Liver (tissue), 9 donors: ENCODE results near the gene TMEM214. TPM values are rescaled to one million over a fixed set of nuclear protein-coding genes. Genes with fewer than 3 reads are reported as not detected.

Experiments used
- DNase-seq: peaks from one replicate; pipeline ENCODE4 v3.0.0-alpha.2; 2017; ENCODE audit warnings: low spot score
- H3K27ac ChIP-seq, 2 donors: one replicate each; pipeline ENCODE4 v1.7.0; 2013; ENCODE audit warnings: inconsistent platforms in 2 of 2, low read length in 2 of 2, control low read depth in 1 of 2, low read depth in 1 of 2, mild to moderate bottlenecking in 1 of 2
- H3K27me3 ChIP-seq, 4 donors: one replicate each; pipeline versions ENCODE4 v1.6.1 to v1.7.0; 2013; ENCODE audit warnings: low read length in 3 of 4, inconsistent platforms in 1 of 4, mild to moderate bottlenecking in 1 of 4, moderate library complexity in 1 of 4; ENCODE audit not compliant: control insufficient read depth in 4 of 4, insufficient read depth in 4 of 4
- H3K36me3 ChIP-seq, 4 donors: one replicate each; pipeline versions ENCODE4 v1.6.1 to v1.7.0; 2013; ENCODE audit warnings: low read length in 3 of 4, mild to moderate bottlenecking in 3 of 4, low read depth in 1 of 4, moderate library complexity in 1 of 4; ENCODE audit not compliant: control insufficient read depth in 4 of 4, insufficient read depth in 3 of 4
- H3K4me1 ChIP-seq, 4 donors: one replicate each; pipeline versions ENCODE4 v1.6.1 to v1.7.0; 2013; ENCODE audit warnings: low read length in 3 of 4, mild to moderate bottlenecking in 3 of 4, moderate library complexity in 1 of 4; ENCODE audit not compliant: control insufficient read depth in 4 of 4, insufficient read depth in 4 of 4
- H3K4me3 ChIP-seq, 3 donors: one replicate each; pipeline versions ENCODE4 v1.6.1 to v1.7.0; 2013; ENCODE audit warnings: low read length in 3 of 3, control low read depth in 1 of 3, low read depth in 1 of 3, mild to moderate bottlenecking in 1 of 3
- H3K9ac ChIP-seq, 2 donors: one replicate each; pipeline ENCODE4 v1.7.0; 2013; ENCODE audit warnings: low read length in 2 of 2, mild to moderate bottlenecking in 2 of 2, moderate library complexity in 2 of 2, control low read depth in 1 of 2, low read depth in 1 of 2
- H3K9me3 ChIP-seq, 4 donors: one replicate each; pipeline versions ENCODE4 v1.6.1 to v1.7.0; 2013; ENCODE audit warnings: low read length in 3 of 4; ENCODE audit not compliant: control insufficient read depth in 4 of 4
- EGR1 ChIP-seq, 2 donors: IDR thresholded peaks; 2 replicates each; pipeline ENCODE4 v1.6.1; 2016 to 2018; ENCODE audit warnings: antibody characterized with exemption in 2 of 2, low read depth in 2 of 2
- FOXA1 ChIP-seq: IDR thresholded peaks from 2 replicates; pipeline ENCODE4 v1.6.1; 2016; ENCODE audit warnings: antibody characterized with exemption
- FOXA2 ChIP-seq: IDR thresholded peaks from 2 replicates; pipeline ENCODE4 v1.6.1; 2016; ENCODE audit warnings: antibody characterized with exemption
- GABPA ChIP-seq, 2 donors: IDR thresholded peaks in 1 of 2; conservative IDR thresholded peaks in 1 of 2; 2 replicates each; pipeline ENCODE4 v1.6.1; 2016; ENCODE audit warnings: antibody characterized with exemption in 2 of 2, mild to moderate bottlenecking in 1 of 2, moderate library complexity in 1 of 2
- HNF4A ChIP-seq, 2 donors: conservative IDR thresholded peaks; 2 replicates each; pipeline ENCODE4 v1.6.1; 2016; ENCODE audit warnings: antibody characterized with exemption in 2 of 2, mild to moderate bottlenecking in 2 of 2
- HNF4G ChIP-seq: IDR thresholded peaks from 2 replicates; pipeline ENCODE4 v1.6.1; 2016; ENCODE audit warnings: antibody characterized with exemption
- JUND ChIP-seq, 2 donors: IDR thresholded peaks; 2 replicates each; pipeline ENCODE4 v1.6.1; 2016; ENCODE audit warnings: antibody characterized with exemption in 2 of 2
- NR2F2 ChIP-seq: IDR thresholded peaks from 2 replicates; pipeline ENCODE4 v1.6.1; 2016; ENCODE audit warnings: antibody characterized with exemption
- RAD21 ChIP-seq, 2 donors: IDR thresholded peaks; 2 replicates each; pipeline ENCODE4 v1.6.1; 2016; ENCODE audit warnings: antibody characterized with exemption in 2 of 2, mild to moderate bottlenecking in 2 of 2
- RXRA ChIP-seq, 2 donors: IDR thresholded peaks; 2 replicates each; pipeline ENCODE4 v1.6.1; 2017 to 2018; ENCODE audit warnings: antibody characterized with exemption in 2 of 2, mild to moderate bottlenecking in 1 of 2
- SP1 ChIP-seq: IDR thresholded peaks from 2 replicates; pipeline ENCODE4 v1.6.1; 2018; ENCODE audit warnings: antibody characterized with exemption, mild to moderate bottlenecking
- TAF1 ChIP-seq: conservative IDR thresholded peaks from 2 replicates; pipeline ENCODE4 v1.6.1; 2016; ENCODE audit warnings: antibody characterized with exemption, mild to moderate bottlenecking
- YY1 ChIP-seq: IDR thresholded peaks from 2 replicates; pipeline ENCODE4 v1.6.1; 2016; ENCODE audit warnings: antibody characterized with exemption, mild to moderate bottlenecking
- WGBS: extraction: QIAGEN DNeasy Blood & Tissue Kit; methylation state at CpG from one replicate; pipeline ENCODE4 v1.1.7; 2013; 5-methylcytosine and 5-hydroxymethylcytosine counted together
- polyA plus RNA-seq, 2 donors: library from polyadenylated mRNA; stranded (reverse) in 1 of 2; unstranded in 1 of 2; fragments of 200-250 nt in 1 of 2; fragments of >200 nt in 1 of 2; fragmentation: Nextera tagmentation in 1 of 2; extraction: Ambion mirVana in 1 of 2; gene quantifications; one replicate each; pipeline versions ENCODE4 v1.2.1 to v1.2.3, GENCODE V29; 2013 to 2015
- total RNA-seq, 2 donors: library from RNA; depleted of rRNA; stranded (reverse); fragments of >200 nt; gene quantifications; one replicate each; pipeline ENCODE4 v1.2.3, GENCODE V29; 2014
- TF ChIP-seq, protein P1 (sequence below): IDR thresholded peaks from 2 replicates; pipeline ENCODE4 v1.6.1; 2016; ENCODE audit warnings: antibody characterized with exemption, mild to moderate bottlenecking
- TF ChIP-seq, protein P2 (sequence below): IDR thresholded peaks from 2 replicates; pipeline ENCODE4 v1.6.1; 2016; ENCODE audit warnings: antibody characterized with exemption
- TF ChIP-seq, protein P3 (sequence below): fragments of 150-350 bp; IDR thresholded peaks from 2 replicates; pipeline ENCODE4 v1.5.1; 2017; ENCODE audit warnings: improper control_type of control experiment, low read depth, low read length; ENCODE audit not compliant: missing input control
- TF ChIP-seq, protein P4 (sequence below): IDR thresholded peaks from 2 replicates; pipeline ENCODE4 v1.6.1; 2016; ENCODE audit warnings: antibody characterized with exemption
- TF ChIP-seq, protein P5 (sequence below): IDR thresholded peaks from 2 replicates; pipeline ENCODE4 v1.6.1; 2016; ENCODE audit warnings: antibody characterized with exemption
- donor health status: healthy.
- donor health status: healthy.
- donor health status: healthy.
- donor health status: healthy.
- donor health status: healthy.

Gene TMEM214
- total and polyA plus RNA-seq, 4 donors, result 17.1 to 53.4 (median 38.4) TPM

DNA sequence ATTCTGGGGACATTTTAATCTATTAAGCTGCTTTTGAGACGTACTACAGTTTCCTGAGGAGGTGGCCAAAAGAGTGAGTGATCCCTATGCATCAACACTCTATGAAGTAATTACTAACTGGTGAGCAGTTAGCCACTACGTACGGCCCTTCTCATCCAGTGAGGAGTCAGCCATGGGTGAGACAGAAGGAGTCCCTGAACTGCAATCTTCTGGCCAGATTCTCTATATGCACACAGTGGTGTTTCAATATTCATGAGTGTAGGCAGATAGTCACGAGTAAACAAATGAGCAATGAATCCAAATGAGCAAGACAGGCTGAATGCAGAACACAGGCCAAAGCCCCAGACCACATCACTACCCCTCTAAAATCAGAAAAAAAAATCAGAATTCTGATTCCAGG, 29.8 kb upstream of the TMEM214 start (continued):
- TF ChIP-seq, protein P1, sequence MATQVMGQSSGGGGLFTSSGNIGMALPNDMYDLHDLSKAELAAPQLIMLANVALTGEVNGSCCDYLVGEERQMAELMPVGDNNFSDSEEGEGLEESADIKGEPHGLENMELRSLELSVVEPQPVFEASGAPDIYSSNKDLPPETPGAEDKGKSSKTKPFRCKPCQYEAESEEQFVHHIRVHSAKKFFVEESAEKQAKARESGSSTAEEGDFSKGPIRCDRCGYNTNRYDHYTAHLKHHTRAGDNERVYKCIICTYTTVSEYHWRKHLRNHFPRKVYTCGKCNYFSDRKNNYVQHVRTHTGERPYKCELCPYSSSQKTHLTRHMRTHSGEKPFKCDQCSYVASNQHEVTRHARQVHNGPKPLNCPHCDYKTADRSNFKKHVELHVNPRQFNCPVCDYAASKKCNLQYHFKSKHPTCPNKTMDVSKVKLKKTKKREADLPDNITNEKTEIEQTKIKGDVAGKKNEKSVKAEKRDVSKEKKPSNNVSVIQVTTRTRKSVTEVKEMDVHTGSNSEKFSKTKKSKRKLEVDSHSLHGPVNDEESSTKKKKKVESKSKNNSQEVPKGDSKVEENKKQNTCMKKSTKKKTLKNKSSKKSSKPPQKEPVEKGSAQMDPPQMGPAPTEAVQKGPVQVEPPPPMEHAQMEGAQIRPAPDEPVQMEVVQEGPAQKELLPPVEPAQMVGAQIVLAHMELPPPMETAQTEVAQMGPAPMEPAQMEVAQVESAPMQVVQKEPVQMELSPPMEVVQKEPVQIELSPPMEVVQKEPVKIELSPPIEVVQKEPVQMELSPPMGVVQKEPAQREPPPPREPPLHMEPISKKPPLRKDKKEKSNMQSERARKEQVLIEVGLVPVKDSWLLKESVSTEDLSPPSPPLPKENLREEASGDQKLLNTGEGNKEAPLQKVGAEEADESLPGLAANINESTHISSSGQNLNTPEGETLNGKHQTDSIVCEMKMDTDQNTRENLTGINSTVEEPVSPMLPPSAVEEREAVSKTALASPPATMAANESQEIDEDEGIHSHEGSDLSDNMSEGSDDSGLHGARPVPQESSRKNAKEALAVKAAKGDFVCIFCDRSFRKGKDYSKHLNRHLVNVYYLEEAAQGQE, result no peak
- TF ChIP-seq HNF4A (conservative IDR thresholded peaks at IDR 0.05) (no peak), NR2F2 (no peak), RAD21 (IDR thresholded peaks at IDR 0.05) (no peak), FOXA2 (no peak), RXRA (IDR thresholded peaks at IDR 0.05) (no peak)
- TF ChIP-seq, protein P2, sequence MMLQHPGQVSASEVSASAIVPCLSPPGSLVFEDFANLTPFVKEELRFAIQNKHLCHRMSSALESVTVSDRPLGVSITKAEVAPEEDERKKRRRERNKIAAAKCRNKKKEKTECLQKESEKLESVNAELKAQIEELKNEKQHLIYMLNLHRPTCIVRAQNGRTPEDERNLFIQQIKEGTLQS, result no peak
- TF ChIP-seq, protein P3, sequence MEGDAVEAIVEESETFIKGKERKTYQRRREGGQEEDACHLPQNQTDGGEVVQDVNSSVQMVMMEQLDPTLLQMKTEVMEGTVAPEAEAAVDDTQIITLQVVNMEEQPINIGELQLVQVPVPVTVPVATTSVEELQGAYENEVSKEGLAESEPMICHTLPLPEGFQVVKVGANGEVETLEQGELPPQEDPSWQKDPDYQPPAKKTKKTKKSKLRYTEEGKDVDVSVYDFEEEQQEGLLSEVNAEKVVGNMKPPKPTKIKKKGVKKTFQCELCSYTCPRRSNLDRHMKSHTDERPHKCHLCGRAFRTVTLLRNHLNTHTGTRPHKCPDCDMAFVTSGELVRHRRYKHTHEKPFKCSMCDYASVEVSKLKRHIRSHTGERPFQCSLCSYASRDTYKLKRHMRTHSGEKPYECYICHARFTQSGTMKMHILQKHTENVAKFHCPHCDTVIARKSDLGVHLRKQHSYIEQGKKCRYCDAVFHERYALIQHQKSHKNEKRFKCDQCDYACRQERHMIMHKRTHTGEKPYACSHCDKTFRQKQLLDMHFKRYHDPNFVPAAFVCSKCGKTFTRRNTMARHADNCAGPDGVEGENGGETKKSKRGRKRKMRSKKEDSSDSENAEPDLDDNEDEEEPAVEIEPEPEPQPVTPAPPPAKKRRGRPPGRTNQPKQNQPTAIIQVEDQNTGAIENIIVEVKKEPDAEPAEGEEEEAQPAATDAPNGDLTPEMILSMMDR, result no peak

DNA sequence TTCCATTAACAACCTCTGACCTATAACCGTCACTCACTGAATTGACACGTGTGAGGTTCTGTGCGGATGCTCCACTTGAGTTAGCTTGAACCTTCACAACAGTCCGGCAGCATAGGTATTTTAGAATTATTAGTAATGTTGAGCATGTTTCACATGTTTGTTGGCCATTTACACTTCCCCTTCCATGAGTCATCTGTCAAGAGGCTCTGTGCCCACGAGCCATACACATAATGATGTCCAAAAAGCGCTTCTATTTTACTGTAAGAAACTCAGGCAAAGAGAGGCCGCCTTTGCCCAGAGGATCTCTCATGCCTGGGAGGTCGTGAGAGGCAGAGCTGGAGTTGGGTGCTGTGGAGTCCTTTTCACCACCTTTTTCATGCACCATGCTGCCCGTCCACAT, 28.9 kb upstream of the TMEM214 start:
- Histone ChIP-seq H3K27ac (no peak overlapping the region), H3K4me3 (no peak overlapping the region), H3K27me3 (no peaks in the 10 kb centered on the region), H3K9me3 (no peaks in the 10 kb centered on the region), H3K4me1 (peaks cover 0 to 16% (median 9%) of the 10 kb centered on the region in 4 donors), H3K36me3 (no peaks in the 10 kb centered on the region), H3K9ac (no peak overlapping the region)
- WGBS, result 93% methylated on average over 9 of the region's 9 CpGs
- DNase-seq, result no peak
- no peak for TF ChIP-seq TAF1
- no peak for TF ChIP-seq RAD21 (IDR thresholded peaks at IDR 0.05)
- TF ChIP-seq FOXA2, result no peak
- TF ChIP-seq, protein P4, sequence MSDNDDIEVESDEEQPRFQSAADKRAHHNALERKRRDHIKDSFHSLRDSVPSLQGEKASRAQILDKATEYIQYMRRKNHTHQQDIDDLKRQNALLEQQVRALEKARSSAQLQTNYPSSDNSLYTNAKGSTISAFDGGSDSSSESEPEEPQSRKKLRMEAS, result no peak
- no peak for TF ChIP-seq EGR1 (IDR thresholded peaks at IDR 0.05; ENCODE audit: low read depth in 2 of 2)
- TF ChIP-seq FOXA1, result no peak
- no peak for TF ChIP-seq GABPA (IDR thresholded peaks at IDR 0.05 in 1 of 2, conservative IDR thresholded peaks at IDR 0.05 in 1 of 2)
- TF ChIP-seq YY1, result no peak
- no peak for TF ChIP-seq JUND (IDR thresholded peaks at IDR 0.05)
- TF ChIP-seq, protein P3, result no peak
- TF ChIP-seq, protein P5, sequence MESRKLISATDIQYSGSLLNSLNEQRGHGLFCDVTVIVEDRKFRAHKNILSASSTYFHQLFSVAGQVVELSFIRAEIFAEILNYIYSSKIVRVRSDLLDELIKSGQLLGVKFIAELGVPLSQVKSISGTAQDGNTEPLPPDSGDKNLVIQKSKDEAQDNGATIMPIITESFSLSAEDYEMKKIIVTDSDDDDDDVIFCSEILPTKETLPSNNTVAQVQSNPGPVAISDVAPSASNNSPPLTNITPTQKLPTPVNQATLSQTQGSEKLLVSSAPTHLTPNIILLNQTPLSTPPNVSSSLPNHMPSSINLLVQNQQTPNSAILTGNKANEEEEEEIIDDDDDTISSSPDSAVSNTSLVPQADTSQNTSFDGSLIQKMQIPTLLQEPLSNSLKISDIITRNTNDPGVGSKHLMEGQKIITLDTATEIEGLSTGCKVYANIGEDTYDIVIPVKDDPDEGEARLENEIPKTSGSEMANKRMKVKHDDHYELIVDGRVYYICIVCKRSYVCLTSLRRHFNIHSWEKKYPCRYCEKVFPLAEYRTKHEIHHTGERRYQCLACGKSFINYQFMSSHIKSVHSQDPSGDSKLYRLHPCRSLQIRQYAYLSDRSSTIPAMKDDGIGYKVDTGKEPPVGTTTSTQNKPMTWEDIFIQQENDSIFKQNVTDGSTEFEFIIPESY, result no peak
- TF ChIP-seq SP1, result no peak
- TF ChIP-seq, protein P2, result no peak
- TF ChIP-seq HNF4A (conservative IDR thresholded peaks at IDR 0.05), result no peak
- TF ChIP-seq RXRA (IDR thresholded peaks at IDR 0.05), result no peak
- TF ChIP-seq HNF4G, result no peak
- TF ChIP-seq, protein P1, result no peak
- TF ChIP-seq NR2F2, result no peak
